ENCODE results near the gene KLK10. TPM values are rescaled to one million over a fixed set of nuclear protein-coding genes. Genes with fewer than 3 reads are reported as not detected.
"Not testable (repeated sequence)": the region's sequence is repeated elsewhere in the genome, so short reads cannot be mapped to it uniquely, and the experiment has no call there.

Gene KLK10
- total and polyA plus RNA-seq, 11 donors = 0.12 to 4.0 (median 0.35) TPM; not detected in 5

GRCh38 chr19:50972795-50973376 is 46.6 kb downstream of the KLK10 start:
- H3K36me3 ChIP-seq = no peaks in the 10 kb centered on the region
- no peaks in the 10 kb centered on the region for H3K9me3 ChIP-seq
- DNase-seq (no peak), ATAC-seq (no peak)
- H3K4me1 ChIP-seq = no peaks in the 10 kb centered on the region
- intact Hi-C loops (cut with DNase I) = no loop called here
- TF ChIP-seq CTCF (IDR thresholded peaks at IDR 0.05) (no peak), POLR2A (IDR thresholded peaks at IDR 0.05) (no peak)
- no peak overlapping the region for H3K27ac ChIP-seq
- peaks cover 4 to 51% (median 9%) of the 10 kb centered on the region in 9 donors for H3K27me3 ChIP-seq
- 75 to 82% (median 77%) methylated on average over 9 of the region's 9 CpGs for WGBS, 4 donors
- no peak overlapping the region for H3K4me3 ChIP-seq

GRCh38 chr19:50969810-50970209 is 49.7 kb downstream of the KLK10 start:
- H3K4me1 ChIP-seq; ATAC-seq; H3K9me3 ChIP-seq; H3K27ac ChIP-seq; intact Hi-C loops (cut with DNase I); H3K4me3 ChIP-seq; H3K36me3 ChIP-seq; DNase-seq: not testable (repeated sequence)
- peaks cover 0 to 45% (median 9%) of the 10 kb centered on the region in 9 donors for H3K27me3 ChIP-seq
- 67 to 79% (median 71%) methylated on average over 3 of the region's 3 CpGs for WGBS, 4 donors

- no peak within 1 kb of the TSS for H3K27ac ChIP-seq
- no peak for DNase-seq
- intact Hi-C loops (cut with DNase I) = no loop called here
- ATAC-seq = no peak
- no peaks in the 10 kb centered on the region for H3K9me3 ChIP-seq
- no peaks in the 10 kb centered on the region for H3K36me3 ChIP-seq
- no peak for TF ChIP-seq POLR2A (IDR thresholded peaks at IDR 0.05)
- no peak for TF ChIP-seq CTCF (IDR thresholded peaks at IDR 0.05)
- no peak within 1 kb of the TSS for H3K4me3 ChIP-seq
- H3K4me1 ChIP-seq = no peaks in the 10 kb centered on the region
- H3K27me3 ChIP-seq = peaks cover 0 to 45% (median 9%) of the 10 kb centered on the region in 9 donors
- WGBS, 4 donors = 65 to 74% (median 71%) methylated on average over 10 to 19 of the region's 19 CpGs
These were observed 50.1 kb downstream of the KLK10 start, which contains the start of gene KLK6 for GRCh38 chr19:50969413-50969760. Gene KLK6 (minus strand): TSS chr19:50969591. CDS start chr19:50968104, 1,487 bp downstream.

- TF ChIP-seq CTCF (IDR thresholded peaks at IDR 0.05) (no peak), POLR2A (IDR thresholded peaks at IDR 0.05) (no peak)
- no peak for ATAC-seq
- no peak for DNase-seq
- H3K9me3 ChIP-seq = no peaks in the 10 kb centered on the region
- no peaks in the 10 kb centered on the region for H3K4me1 ChIP-seq
- no peak overlapping the region for H3K27ac ChIP-seq
- no peak overlapping the region for H3K4me3 ChIP-seq
- intact Hi-C loops (cut with DNase I) = no loop called here
- H3K36me3 ChIP-seq = no peaks in the 10 kb centered on the region
- peaks cover 0 to 45% (median 9%) of the 10 kb centered on the region in 9 donors for H3K27me3 ChIP-seq
- 16 to 44% (median 26%) methylated on average over 5 to 7 of the region's 7 CpGs for WGBS, 4 donors
These were observed 50.6 kb downstream of the KLK10 start for GRCh38 chr19:50968716-50969412.

Data from heart left ventricle (tissue), 16 donors.